ENCODE results near the gene TSN.

DNA sequence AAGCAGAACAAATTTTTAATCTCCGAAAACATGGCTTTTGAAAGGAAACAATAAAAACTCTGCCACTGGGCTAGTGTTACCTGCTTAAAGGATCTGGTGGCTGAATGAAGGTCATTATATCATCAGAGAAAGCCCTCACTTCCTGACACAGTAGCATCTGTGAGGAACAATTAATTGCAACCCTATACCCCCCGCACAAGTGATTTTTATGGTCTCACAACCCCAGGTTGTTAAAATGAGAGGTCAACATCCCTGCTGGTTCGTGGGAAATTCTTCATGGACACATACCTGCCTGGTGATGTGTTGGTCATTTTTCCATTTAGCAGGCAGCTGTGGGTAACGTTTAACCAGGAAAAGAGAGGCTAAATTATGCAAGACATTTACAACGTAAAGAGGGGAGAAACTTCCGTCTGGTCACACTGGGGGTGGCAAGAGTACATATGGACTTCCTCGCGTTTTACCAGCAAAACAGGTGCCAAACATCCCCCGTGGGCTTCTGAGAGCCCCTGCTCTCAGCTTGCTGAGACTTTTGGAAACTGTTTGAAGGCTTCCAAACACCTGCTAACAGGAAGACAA lies 48.0 kb upstream of the TSN start:
- TF ChIP-seq, protein P1, sequence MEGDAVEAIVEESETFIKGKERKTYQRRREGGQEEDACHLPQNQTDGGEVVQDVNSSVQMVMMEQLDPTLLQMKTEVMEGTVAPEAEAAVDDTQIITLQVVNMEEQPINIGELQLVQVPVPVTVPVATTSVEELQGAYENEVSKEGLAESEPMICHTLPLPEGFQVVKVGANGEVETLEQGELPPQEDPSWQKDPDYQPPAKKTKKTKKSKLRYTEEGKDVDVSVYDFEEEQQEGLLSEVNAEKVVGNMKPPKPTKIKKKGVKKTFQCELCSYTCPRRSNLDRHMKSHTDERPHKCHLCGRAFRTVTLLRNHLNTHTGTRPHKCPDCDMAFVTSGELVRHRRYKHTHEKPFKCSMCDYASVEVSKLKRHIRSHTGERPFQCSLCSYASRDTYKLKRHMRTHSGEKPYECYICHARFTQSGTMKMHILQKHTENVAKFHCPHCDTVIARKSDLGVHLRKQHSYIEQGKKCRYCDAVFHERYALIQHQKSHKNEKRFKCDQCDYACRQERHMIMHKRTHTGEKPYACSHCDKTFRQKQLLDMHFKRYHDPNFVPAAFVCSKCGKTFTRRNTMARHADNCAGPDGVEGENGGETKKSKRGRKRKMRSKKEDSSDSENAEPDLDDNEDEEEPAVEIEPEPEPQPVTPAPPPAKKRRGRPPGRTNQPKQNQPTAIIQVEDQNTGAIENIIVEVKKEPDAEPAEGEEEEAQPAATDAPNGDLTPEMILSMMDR (IDR thresholded peaks at IDR 0.05), result no peak
- TF ChIP-seq POLR2A (IDR thresholded peaks at IDR 0.05), result peak in 2 of 3 donors; percentile 32 to 45

Data from body of pancreas (tissue), 4 donors.